Coronary artery (tissue), 2 donors: Measurements from ENCODE around the gene TPRX1.

Experiments used
- DNase-seq: peaks from one replicate; pipeline ENCODE4 v3.0.0-alpha.2; 2017; ENCODE audit warnings: low spot score
- H3K27ac ChIP-seq, 2 donors: fragments of 200-600 bp; sonication (generic); one replicate each; pipeline ENCODE4 v1.5.1; 2016 to 2019
- H3K4me3 ChIP-seq: fragments of 200-600 bp; sonication (generic); 2 replicates; pipeline ENCODE4 v1.5.1; 2016; ENCODE audit warnings: mild to moderate bottlenecking, moderate library complexity
- CTCF ChIP-seq: fragments of 200-600 bp; sonication (generic); IDR thresholded peaks from one replicate; pipeline ENCODE4 v1.5.1; 2019; ENCODE audit warnings: antibody characterized with exemption

TPRX1 gene

GRCh38 chr19:47757617-47758442 is 46.5 kb downstream of the TPRX1 start:
- Histone ChIP-seq H3K4me3 (no peak overlapping the region), H3K27ac (no peak overlapping the region)
- no peak for DNase-seq
- no peak for TF ChIP-seq CTCF

- no peak overlapping the region for H3K4me3 ChIP-seq
- no peak overlapping the region for H3K27ac ChIP-seq
- DNase-seq, result no peak
- no peak for TF ChIP-seq CTCF
Observed at GRCh38 chr19:47756953-47757608, 47.3 kb downstream of the TPRX1 start.

- no peak for TF ChIP-seq CTCF
- H3K4me3 ChIP-seq, result no peak overlapping the region
- H3K27ac ChIP-seq, result no peak overlapping the region
- DNase-seq, result no peak
Observed at GRCh38 chr19:47756627-47756929, 47.8 kb downstream of the TPRX1 start.

- DNase-seq, result no peak
- TF ChIP-seq CTCF, result no peak
- H3K4me3 ChIP-seq, result no peak overlapping the region
- no peak overlapping the region for H3K27ac ChIP-seq
Observed at GRCh38 chr19:47755762-47756626, 48.4 kb downstream of the TPRX1 start.

- Histone ChIP-seq H3K4me3 (no peak overlapping the region), H3K27ac (no peak overlapping the region)
- TF ChIP-seq CTCF, result no peak
- no peak for DNase-seq
Observed at GRCh38 chr19:47755065-47755761, 49.1 kb downstream of the TPRX1 start.

- Histone ChIP-seq H3K27ac (no peak overlapping the region), H3K4me3 (no peak overlapping the region)
- TF ChIP-seq CTCF, result no peak
- no peak for DNase-seq
Observed at GRCh38 chr19:47754206-47755064, 49.9 kb downstream of the TPRX1 start.
